DOHH2 (cell line): ENCODE results near the gene CTPS2.
"Not testable (repeated sequence)": the region's sequence is repeated elsewhere in the genome, so short reads cannot be mapped to it uniquely, and the experiment has no call there.

Experiments used
- H3F3A ChIP-seq: fragments of 200-600 bp; sonication (generic), shearing (Covaris generic); 2 replicates; pipeline ENCODE4 v1.6.0; 2016; ENCODE audit warnings: antibody characterized with exemption, mild to moderate bottlenecking; ENCODE audit not compliant: control insufficient read depth, insufficient read depth
- H3K27ac ChIP-seq: fragments of 200-600 bp; sonication (generic); 2 replicates; pipeline ENCODE4 v1.5.1; 2014; ENCODE audit warnings: low read depth, mild to moderate bottlenecking, low read length, moderate library complexity
- H3K27me3 ChIP-seq: fragments of 200-600 bp; sonication (generic); 2 replicates; pipeline ENCODE4 v1.6.1; 2014; ENCODE audit warnings: mild to moderate bottlenecking, low read length, mixed read lengths; ENCODE audit not compliant: control insufficient read depth
- H3K36me3 ChIP-seq: fragments of 200-600 bp; sonication (generic); 2 replicates; pipeline ENCODE4 v1.6.1; 2014; ENCODE audit warnings: mild to moderate bottlenecking, low read length, moderate library complexity, mixed read lengths; ENCODE audit not compliant: control insufficient read depth
- H3K4me1 ChIP-seq: fragments of 200-600 bp; sonication (generic); 2 replicates; pipeline ENCODE4 v1.6.1; 2014; ENCODE audit warnings: mild to moderate bottlenecking, low read length, mixed read lengths; ENCODE audit not compliant: control insufficient read depth
- H3K4me2 ChIP-seq: fragments of 200-600 bp; sonication (generic); 2 replicates; pipeline ENCODE4 v1.6.0; 2014; ENCODE audit warnings: mild to moderate bottlenecking, low read length, moderate library complexity
- H3K4me3 ChIP-seq: fragments of 200-600 bp; sonication (generic); 2 replicates; pipeline ENCODE4 v1.5.1; 2014; ENCODE audit warnings: mild to moderate bottlenecking, low read length, mixed read lengths
- H3K79me2 ChIP-seq: fragments of 200-600 bp; sonication (generic); 2 replicates; pipeline ENCODE4 v1.6.1; 2014; ENCODE audit warnings: mild to moderate bottlenecking, low read length, mixed read lengths; ENCODE audit not compliant: control insufficient read depth
- H3K9me2 ChIP-seq: fragments of 200-600 bp; sonication (generic); replicated peaks from 2 replicates; pipeline ENCODE4 v1.6.1; 2014; ENCODE audit warnings: mild to moderate bottlenecking, low read length, mixed read lengths; ENCODE audit not compliant: control insufficient read depth
- H3K9me3 ChIP-seq: fragments of 200-600 bp; sonication (generic); 2 replicates; pipeline ENCODE4 v1.6.1; 2014; ENCODE audit warnings: antibody characterized with exemption, low read length, mixed read lengths; ENCODE audit not compliant: control insufficient read depth, insufficient read depth
- H4K20me1 ChIP-seq: fragments of 200-600 bp; sonication (generic); 2 replicates; pipeline ENCODE4 v1.6.0; 2014; ENCODE audit warnings: low read depth, mild to moderate bottlenecking, antibody characterized with exemption, low read length, moderate library complexity; ENCODE audit not compliant: control insufficient read depth, insufficient read depth
- CTCF ChIP-seq: fragments of 200-600 bp; sonication (generic); IDR thresholded peaks from one replicate; pipeline ENCODE4 v1.5.1; 2014; ENCODE audit warnings: antibody characterized with exemption, mild to moderate bottlenecking, low read depth, low read length; ENCODE audit not compliant: poor library complexity, severe bottlenecking
- EZH2phosphoT487 ChIP-seq: fragments of 200-600 bp; sonication (generic); IDR thresholded peaks from 2 replicates; pipeline ENCODE4 v1.6.1; 2017; ENCODE audit warnings: borderline replicate concordance, mild to moderate bottlenecking, antibody characterized with exemption, low read length, moderate library complexity, mixed read lengths

Gene CTPS2

DNA sequence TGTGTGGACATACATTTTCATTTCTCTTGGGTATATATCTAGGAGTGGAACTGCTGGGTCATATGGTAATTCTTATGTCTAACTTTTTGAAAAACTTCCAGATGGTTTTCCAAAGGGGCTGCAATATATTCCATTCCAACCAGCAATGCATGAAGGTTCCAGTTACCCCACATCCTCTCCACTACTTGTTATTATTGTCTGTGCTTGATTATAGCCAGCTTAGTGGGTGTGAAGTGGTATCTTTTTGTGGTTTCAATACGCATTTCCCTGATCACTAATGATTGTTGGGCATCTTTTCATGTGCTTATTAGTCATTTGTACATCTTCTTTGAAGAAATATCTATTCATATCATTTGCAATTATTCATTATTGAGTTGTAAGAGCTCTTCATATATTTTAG lies 94.0 kb downstream of the CTPS2 start:
- no peak overlapping the region for H3K4me2 ChIP-seq
- no peaks in the 10 kb centered on the region for H3K9me2 ChIP-seq
- no peaks in the 10 kb centered on the region for H3K27me3 ChIP-seq
- H3K9me3 ChIP-seq: no peaks in the 10 kb centered on the region
- no peaks in the 10 kb centered on the region for H3F3A ChIP-seq
- H4K20me1 ChIP-seq: no peaks in the 10 kb centered on the region
- TF ChIP-seq EZH2phosphoT487: no peak
- no peak for TF ChIP-seq CTCF
- H3K79me2 ChIP-seq: no peaks in the 10 kb centered on the region
- no peak overlapping the region for H3K4me3 ChIP-seq
- peaks cover 34% of the 10 kb centered on the region for H3K36me3 ChIP-seq
- H3K27ac ChIP-seq: no peak overlapping the region
- H3K4me1 ChIP-seq: no peaks in the 10 kb centered on the region

- Histone ChIP-seq H3K4me2 (no peak overlapping the region), H3K36me3 (peaks cover 34% of the 10 kb centered on the region), H3K27ac (no peak overlapping the region), H3K4me3 (no peak overlapping the region), H3K9me3 (no peaks in the 10 kb centered on the region), H3K27me3 (no peaks in the 10 kb centered on the region), H4K20me1 (no peaks in the 10 kb centered on the region), H3K9me2 (no peaks in the 10 kb centered on the region), H3K4me1 (no peaks in the 10 kb centered on the region), H3F3A (no peaks in the 10 kb centered on the region), H3K79me2 (no peaks in the 10 kb centered on the region)
- TF ChIP-seq CTCF (no peak), EZH2phosphoT487 (no peak)
These were observed 95.1 kb downstream of the CTPS2 start for GRCh38 chrX:16617382-16617781.

GRCh38 chrX:16612257-16612897 lies 100.1 kb downstream of the CTPS2 start:
- no peak for TF ChIP-seq CTCF
- Histone ChIP-seq H3K4me2 (no peak overlapping the region), H4K20me1 (no peaks in the 10 kb centered on the region), H3K9me2 (no peaks in the 10 kb centered on the region), H3K36me3 (peaks cover 16% of the 10 kb centered on the region), H3K27me3 (no peaks in the 10 kb centered on the region), H3K4me1 (no peaks in the 10 kb centered on the region), H3K9me3 (no peaks in the 10 kb centered on the region), H3K79me2 (no peaks in the 10 kb centered on the region), H3K27ac (no peak overlapping the region), H3F3A (no peaks in the 10 kb centered on the region), H3K4me3 (no peak overlapping the region)

DNA sequence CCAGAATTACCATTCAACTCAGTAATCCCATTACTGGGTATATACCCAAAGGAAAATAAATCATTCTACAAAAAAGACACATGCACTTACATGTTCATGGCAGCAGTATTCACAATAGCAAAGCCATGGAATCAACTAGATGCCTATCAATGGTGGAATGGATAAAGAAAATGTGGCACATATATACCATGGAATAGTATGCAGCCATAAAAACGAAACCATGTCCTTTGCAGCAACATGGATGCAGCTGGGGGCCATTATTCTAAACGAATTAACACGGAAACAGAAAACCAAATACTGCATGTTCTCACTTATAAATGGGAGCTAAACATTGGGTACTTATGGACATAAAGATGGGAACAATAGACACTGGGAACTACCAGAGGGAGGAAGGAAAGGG lies 101.8 kb downstream of the CTPS2 start:
- H4K20me1 ChIP-seq, H3K9me3 ChIP-seq, H3K4me3 ChIP-seq, H3K9me2 ChIP-seq, H3K79me2 ChIP-seq, H3F3A ChIP-seq, H3K4me2 ChIP-seq, H3K27ac ChIP-seq, H3K4me1 ChIP-seq, H3K27me3 ChIP-seq: not testable (repeated sequence)
- peaks cover 16% of the 10 kb centered on the region for H3K36me3 ChIP-seq
